IMR-90 (cell line): Measurements from ENCODE around the gene SLC10A3. TPM values are rescaled to one million over a fixed set of nuclear protein-coding genes. Genes with fewer than 3 reads are reported as not detected.
A peak's percentile ranks its signal among the peaks of the same experiment; 100 is the strongest.

ENCODE experiments used
- ATAC-seq: fragments of 200-7000 bp; cut with Tn5 transposase; 2 replicates; pipeline ENCODE4 v1.9.1; 2020; ENCODE audit warnings: low read depth, mild to moderate bottlenecking, moderate library complexity
- BruUV-seq: library from RNA; stranded (reverse); fragments of 400-500 nt; replicated peaks from 2 replicates; lab custom pipeline; 2021; lab: Mats Ljungman, UMichigan
- CTCF ChIA-PET: fragments of 300-600 bp; formaldehyde crosslinking; extraction: SDS; loops from one replicate; lab custom pipeline; 2021; ENCODE audit warnings: antibody characterized with exemption; lab: Yijun Ruan, JAX
- POLR2A ChIA-PET: fragments of 300-600 bp; sonication (Branson Sonifier 250); formaldehyde crosslinking; loops from one replicate; lab custom pipeline; 2022; ENCODE audit warnings: antibody characterized with exemption; ENCODE audit not compliant: unreplicated experiment; lab: Charles Lee
- DNase-seq: peaks from one replicate; pipeline ENCODE4 v3.0.0; 2013
- H2AFZ ChIP-seq: replicated peaks from 2 replicates; pipeline ENCODE3; 2013; ENCODE audit warnings: low read length, mild to moderate bottlenecking; ENCODE audit not compliant: poor library complexity
- H2AK5ac ChIP-seq: 2 replicates; pipeline ENCODE4 v1.6.1; 2013; ENCODE audit warnings: low read depth, low read length, inconsistent platforms
- H2AK9ac ChIP-seq: replicated peaks from 2 replicates; pipeline ENCODE3; 2013; ENCODE audit warnings: mild to moderate bottlenecking, low read depth, low read length, moderate library complexity; ENCODE audit not compliant: poor library complexity
- H2BK120ac ChIP-seq: 2 replicates; pipeline ENCODE4 v1.6.1; 2013; ENCODE audit warnings: low read depth, low read length, inconsistent platforms
- H2BK15ac ChIP-seq: 3 replicates; pipeline ENCODE4 v1.6.1; 2013; ENCODE audit warnings: low read depth, low read length, inconsistent platforms
- H2BK20ac ChIP-seq: 2 replicates; pipeline ENCODE4 v1.6.1; 2013; ENCODE audit warnings: low read depth, mild to moderate bottlenecking, inconsistent platforms, low read length, moderate library complexity
- H2BK5ac ChIP-seq: 2 replicates; pipeline ENCODE4 v1.6.1; 2013; ENCODE audit warnings: mild to moderate bottlenecking, low read depth, low read length, inconsistent platforms; ENCODE audit not compliant: poor library complexity, severe bottlenecking
- H3K14ac ChIP-seq: replicated peaks from 2 replicates; pipeline ENCODE4 v1.6.1; 2013; ENCODE audit warnings: low read depth, low read length, inconsistent platforms
- H3K18ac ChIP-seq: 2 replicates; pipeline ENCODE4 v1.6.1; 2013; ENCODE audit warnings: low read depth, low read length, control low read depth
- H3K23ac ChIP-seq: 2 replicates; pipeline ENCODE4 v1.6.1; 2013; ENCODE audit warnings: low read depth, low read length, inconsistent platforms
- H3K27ac ChIP-seq: 2 replicates; pipeline ENCODE4 v1.5.1; 2013; ENCODE audit warnings: mild to moderate bottlenecking, control low read depth, low read length; ENCODE audit not compliant: insufficient read depth
- H3K27me3 ChIP-seq: 2 replicates; pipeline ENCODE4 v1.6.1; 2013; ENCODE audit warnings: low read length; ENCODE audit not compliant: control insufficient read depth, insufficient read depth
- H3K36me3 ChIP-seq: 2 replicates; pipeline ENCODE4 v1.6.1; 2013; ENCODE audit warnings: low read length, mixed read lengths; ENCODE audit not compliant: control insufficient read depth, insufficient read depth
- H3K4ac ChIP-seq: 2 replicates; pipeline ENCODE4 v1.6.1; 2013; ENCODE audit warnings: low read depth, low read length, inconsistent platforms
- H3K4me1 ChIP-seq: 2 replicates; pipeline ENCODE4 v1.6.1; 2013; ENCODE audit warnings: low read length, mixed read lengths; ENCODE audit not compliant: control insufficient read depth, insufficient read depth
- H3K4me2 ChIP-seq: 2 replicates; pipeline ENCODE4 v1.6.1; 2013; ENCODE audit warnings: low read depth, mild to moderate bottlenecking, control low read depth, low read length, moderate library complexity
- H3K4me3 ChIP-seq: 2 replicates; pipeline ENCODE4 v1.5.1; 2013; ENCODE audit warnings: low read depth, mild to moderate bottlenecking, control low read depth, low read length, moderate library complexity; ENCODE audit not compliant: insufficient read depth
- H3K56ac ChIP-seq: 2 replicates; pipeline ENCODE4 v1.6.1; 2013; ENCODE audit warnings: low read length, inconsistent platforms; ENCODE audit not compliant: insufficient read depth; ENCODE audit errors: extremely low read depth
- H3K79me1 ChIP-seq, 2 experiments: 2 replicates each; pipeline ENCODE4 v1.6.1; 2013; ENCODE audit warnings: low read length in 2 of 2, inconsistent platforms in 1 of 2, low read depth in 1 of 2
- H3K9ac ChIP-seq: 2 replicates; pipeline ENCODE4 v1.6.1; 2013; ENCODE audit warnings: low read depth, low read length, control low read depth
- H3K9me1 ChIP-seq: 2 replicates; pipeline ENCODE4 v1.6.1; 2013; ENCODE audit warnings: low read length, inconsistent platforms; ENCODE audit not compliant: insufficient read depth
- H3K9me3 ChIP-seq: 2 replicates; pipeline ENCODE4 v1.6.1; 2013; ENCODE audit warnings: low read length; ENCODE audit not compliant: control insufficient read depth, insufficient read depth
- H4K20me1 ChIP-seq: 2 replicates; pipeline ENCODE4 v1.6.1; 2013; ENCODE audit warnings: low read length, inconsistent platforms; ENCODE audit not compliant: insufficient read depth
- H4K5ac ChIP-seq: 2 replicates; pipeline ENCODE4 v1.6.1; 2013; ENCODE audit warnings: mild to moderate bottlenecking, low read depth, low read length, control low read depth
- H4K8ac ChIP-seq, 2 experiments: 2 replicates each; pipeline ENCODE4 v1.6.1; 2013; ENCODE audit warnings: low read depth in 2 of 2, low read length in 2 of 2, control low read depth in 1 of 2, inconsistent platforms in 1 of 2
- H4K91ac ChIP-seq: 2 replicates; pipeline ENCODE4 v1.6.1; 2013; ENCODE audit warnings: low read depth, low read length, inconsistent platforms; ENCODE audit not compliant: insufficient read depth
- BHLHE40 ChIP-seq: fragments of 150-350 bp; IDR thresholded peaks from 2 replicates; pipeline ENCODE4 v1.6.1; 2016; ENCODE audit warnings: mild to moderate bottlenecking, low read depth, low read length
- ELK1 ChIP-seq: fragments of 150-350 bp; IDR thresholded peaks from 2 replicates; pipeline ENCODE4 v1.6.1; 2016; ENCODE audit warnings: low read depth, mild to moderate bottlenecking, low read length, moderate library complexity, borderline replicate concordance
- MAZ ChIP-seq: IDR thresholded peaks from 2 replicates; pipeline ENCODE4 v1.6.1; 2012; ENCODE audit warnings: low read depth, mild to moderate bottlenecking, low read length, improper control_type of control experiment, moderate library complexity, borderline replicate concordance
- POLR2A ChIP-seq: IDR thresholded peaks from 2 replicates; pipeline ENCODE4 v1.6.1; 2012; ENCODE audit warnings: mild to moderate bottlenecking, low read depth, low read length
- WGBS, 2 experiments: methylation state at CpG; one replicate each; pipeline versions ENCODE4 v1.1.5 to v1.1.7; 2013; ENCODE audit warnings: missing lambda C conversion rate in 2 of 2; ENCODE audit not compliant: insufficient read length in 1 of 2; ENCODE audit errors: extremely low coverage in 2 of 2; 5-methylcytosine and 5-hydroxymethylcytosine counted together
- dilution Hi-C: fragments of 300-500 bp; cut with HindIII; formaldehyde crosslinking; loops from one replicate; pipeline ENCODE4 v1.14.3; 2018; ENCODE audit warnings: low sequenced_read_pairs; ENCODE audit not compliant: unreplicated experiment
- in situ Hi-C: fragments of 300-500 bp; cut with MboI; formaldehyde crosslinking; loops from 3 replicates; pipeline ENCODE4 v1.14.3; 2019; ENCODE audit warnings: low sequenced_read_pairs, inconsistent platforms, mixed read lengths
- intact Hi-C: fragments of 100-400 bp; cut with micrococcal nuclease; formaldehyde crosslinking; loops from 2 replicates; pipeline ENCODE4 v1.10.0; 2022
- polyA plus RNA-seq, 3 experiments: library from polyadenylated mRNA; depleted of rRNA; stranded (reverse); fragments of >200 nt; gene quantifications; 2 replicates each; pipeline ENCODE4 v1.2.3, GENCODE V29; 2012; ENCODE audit warnings: low replicate concordance in 1 of 3
- total RNA-seq: library from RNA; depleted of rRNA; stranded (reverse); fragments of >200 nt; gene quantifications from 2 replicates; pipeline ENCODE4 v1.2.3, GENCODE V29; 2012
- TF ChIP-seq, protein P1 (sequence below): conservative IDR thresholded peaks from 2 replicates; pipeline ENCODE4 v1.5.1; 2012; ENCODE audit warnings: mild to moderate bottlenecking, low read depth, low read length, improper control_type of control experiment

Gene SLC10A3
- total and polyA plus RNA-seq, 2 of the 4 experiments (the other 2 are of a cell fraction) = 15.2 to 24.6 TPM

- intact Hi-C loops = no loop called here
- Histone ChIP-seq H3K4me3 (peak within 1 kb of the TSS; percentile 74), H3K9me1 (no peaks in the 10 kb centered on the region), H4K8ac (peak within 1 kb of the TSS in 1 of 2 experiments; percentile 57; a peak in 1 of 4 replicates), H3K4me1 (peaks cover 4% of the 10 kb centered on the region; the same call in 1 of the 2 replicates), H4K5ac (no peak within 1 kb of the TSS; the same call in 1 of the 2 replicates), H3K27me3 (no peaks in the 10 kb centered on the region), H3K18ac (no peak within 1 kb of the TSS), H3K36me3 (peaks cover 28% of the 10 kb centered on the region), H3K23ac (peak within 1 kb of the TSS; percentile 94), H3K27ac (peak within 1 kb of the TSS; percentile 74), H2BK15ac (no peak within 1 kb of the TSS), H2AK5ac (peak within 1 kb of the TSS; percentile 67), H3K56ac (peak within 1 kb of the TSS; percentile 61), H2BK120ac (0 out of 2 replicates have a peak within 1 kb of the TSS, but pooled peaks have one; percentile 40), H4K20me1 (peaks cover 39% of the 10 kb centered on the region), H2BK20ac (no peak within 1 kb of the TSS), H4K91ac (0 out of 2 replicates have a peak within 1 kb of the TSS, but pooled peaks have one; percentile 28), H3K14ac (peak within 1 kb of the TSS; percentile 91), H2AFZ (peak within 1 kb of the TSS; percentile 89), H2AK9ac (peak within 1 kb of the TSS; percentile 96), H3K79me1 (peaks cover 0 to 16% of the 10 kb centered on the region in 2 experiments; a peak in 3 of 4 replicates), H3K4ac (peak within 1 kb of the TSS; percentile 91), H2BK5ac (peak within 1 kb of the TSS; percentile 97), H3K4me2 (peak within 1 kb of the TSS; percentile 84), H3K9ac (peak within 1 kb of the TSS; percentile 71), H3K9me3 (no peaks in the 10 kb centered on the region; the same call in 1 of the 2 replicates)
- CTCF ChIA-PET = no interaction called here
- dilution Hi-C loops = no loop called here
- ATAC-seq (peak; percentile 82), DNase-seq (no peak)
- BruUV-seq = no TSS peak
- TF ChIP-seq BHLHE40 (peak; percentile 80), ELK1 (no peak), MAZ (no peak), POLR2A (peak; percentile 71; the same call in 1 of the 2 replicates)
- TF ChIP-seq, protein P1, sequence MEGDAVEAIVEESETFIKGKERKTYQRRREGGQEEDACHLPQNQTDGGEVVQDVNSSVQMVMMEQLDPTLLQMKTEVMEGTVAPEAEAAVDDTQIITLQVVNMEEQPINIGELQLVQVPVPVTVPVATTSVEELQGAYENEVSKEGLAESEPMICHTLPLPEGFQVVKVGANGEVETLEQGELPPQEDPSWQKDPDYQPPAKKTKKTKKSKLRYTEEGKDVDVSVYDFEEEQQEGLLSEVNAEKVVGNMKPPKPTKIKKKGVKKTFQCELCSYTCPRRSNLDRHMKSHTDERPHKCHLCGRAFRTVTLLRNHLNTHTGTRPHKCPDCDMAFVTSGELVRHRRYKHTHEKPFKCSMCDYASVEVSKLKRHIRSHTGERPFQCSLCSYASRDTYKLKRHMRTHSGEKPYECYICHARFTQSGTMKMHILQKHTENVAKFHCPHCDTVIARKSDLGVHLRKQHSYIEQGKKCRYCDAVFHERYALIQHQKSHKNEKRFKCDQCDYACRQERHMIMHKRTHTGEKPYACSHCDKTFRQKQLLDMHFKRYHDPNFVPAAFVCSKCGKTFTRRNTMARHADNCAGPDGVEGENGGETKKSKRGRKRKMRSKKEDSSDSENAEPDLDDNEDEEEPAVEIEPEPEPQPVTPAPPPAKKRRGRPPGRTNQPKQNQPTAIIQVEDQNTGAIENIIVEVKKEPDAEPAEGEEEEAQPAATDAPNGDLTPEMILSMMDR = no peak
- WGBS, 2 experiments = 23% methylated on average over 47 of the region's 88 CpGs; no CpG with 5 or more reads in 1 of the 2 experiments
- POLR2A ChIA-PET = no interaction called here
- in situ Hi-C loops = no loop called here
Measured at GRCh38 chrX:154458116-154458953, 32.1 kb downstream of the SLC10A3 start, which contains the start of gene PLXNA3. PLXNA3 (plus strand) TSS chrX:154458281; CDS start chrX:154460184, 1,903 bp downstream.
